ENCODE measurements around the gene DAGLA. TPM values are rescaled to one million over a fixed set of nuclear protein-coding genes. Genes with fewer than 3 reads are reported as not detected.

The DAGLA gene
- total RNA-seq, 2 donors from 2014 or later = 4.1 to 5.0 TPM

DNA sequence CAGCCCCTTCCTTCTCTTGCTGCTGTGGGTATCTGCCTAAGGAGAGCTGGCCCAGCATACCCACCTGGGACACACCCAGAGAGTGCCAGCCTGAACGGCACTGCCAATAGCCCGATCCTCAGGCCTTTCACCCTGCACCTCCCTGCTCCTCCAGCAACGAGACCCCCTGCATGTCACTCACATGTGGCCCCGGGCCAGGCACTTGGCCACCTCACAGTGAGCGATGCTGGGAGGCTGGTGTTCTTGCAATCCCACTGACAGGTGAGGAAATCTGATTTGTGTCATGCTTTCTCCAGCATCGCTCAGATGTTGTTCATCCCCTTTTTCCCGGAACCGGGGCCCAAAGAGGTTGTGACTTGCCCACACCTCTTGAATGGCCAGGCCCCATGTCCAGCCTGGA is 20.5 kb downstream of the DAGLA start:
- DNase-seq (no peak), ATAC-seq (no peak)
- intact Hi-C loops (cut with DNase I) = no loop called here

DNA sequence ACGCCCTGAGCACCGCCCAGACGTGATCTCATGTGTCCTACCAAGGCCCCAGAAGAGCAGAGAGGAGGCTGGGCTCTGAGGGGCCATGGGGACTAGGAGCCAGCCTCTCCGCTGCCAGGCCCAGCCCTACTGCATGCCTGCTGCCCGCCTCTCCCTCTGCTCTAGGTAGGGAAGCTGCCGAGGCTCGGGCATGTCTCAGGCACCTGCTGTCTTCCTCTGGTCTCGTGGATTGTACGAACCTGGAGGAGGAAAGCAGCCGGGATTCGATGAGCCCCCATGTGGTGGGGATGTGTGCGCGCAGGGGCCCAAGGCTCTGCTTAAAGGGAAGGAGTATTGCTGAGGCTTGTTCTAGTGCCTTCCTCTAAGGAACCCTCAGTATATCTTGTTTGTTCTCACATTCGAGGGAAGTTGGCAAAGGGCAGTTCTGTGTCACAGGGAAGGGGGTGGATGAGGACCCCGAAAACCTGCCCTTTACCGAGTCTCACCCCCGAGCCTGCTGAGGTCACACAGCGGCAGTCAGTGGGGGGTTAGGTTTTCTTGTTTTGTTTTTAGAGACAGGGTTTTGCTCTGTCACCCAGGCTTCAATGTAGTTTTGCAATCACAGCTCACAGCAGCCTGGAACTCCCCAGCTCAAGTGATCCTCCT is 21.2 kb downstream of the DAGLA start:
- no peak for DNase-seq

DNA sequence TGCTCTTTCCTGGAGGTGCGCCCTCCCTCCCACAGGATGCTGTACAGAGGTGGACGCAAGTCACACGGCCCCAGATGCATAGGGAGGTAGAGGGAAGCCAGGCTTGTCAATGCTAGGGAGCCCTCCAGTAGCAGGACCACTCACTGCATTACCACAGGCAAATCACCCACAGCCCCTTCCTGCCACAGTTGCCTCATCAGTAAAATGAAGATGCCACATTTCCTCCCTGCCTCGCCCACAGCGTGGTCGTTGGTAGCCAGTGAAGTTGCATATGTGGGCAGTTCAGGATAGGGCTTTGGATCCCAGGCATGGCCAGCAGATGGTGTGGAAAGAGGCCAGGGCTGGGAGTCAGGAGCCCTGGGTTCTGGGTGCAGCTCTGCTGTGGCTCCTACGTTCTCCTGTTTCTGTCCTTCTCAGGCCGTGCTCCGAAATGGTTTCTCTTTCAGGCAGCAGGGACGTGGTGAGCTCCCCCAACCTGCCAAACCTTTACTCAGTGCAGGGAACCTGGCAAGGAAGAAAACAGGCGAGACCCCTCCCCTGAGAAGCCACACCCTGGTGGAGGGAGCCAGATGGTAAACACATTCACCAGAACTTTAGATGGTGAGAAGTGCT is 22.6 kb downstream of the DAGLA start:
- DNase-seq = no peak
- intact Hi-C loops (cut with DNase I) = no loop called here

More for the DNA sequence above, 21.2 kb downstream of the DAGLA start:
- intact Hi-C loops (cut with DNase I) = no loop called here
- peak in 1 of 2 donors; percentile 5 for ATAC-seq

DNA sequence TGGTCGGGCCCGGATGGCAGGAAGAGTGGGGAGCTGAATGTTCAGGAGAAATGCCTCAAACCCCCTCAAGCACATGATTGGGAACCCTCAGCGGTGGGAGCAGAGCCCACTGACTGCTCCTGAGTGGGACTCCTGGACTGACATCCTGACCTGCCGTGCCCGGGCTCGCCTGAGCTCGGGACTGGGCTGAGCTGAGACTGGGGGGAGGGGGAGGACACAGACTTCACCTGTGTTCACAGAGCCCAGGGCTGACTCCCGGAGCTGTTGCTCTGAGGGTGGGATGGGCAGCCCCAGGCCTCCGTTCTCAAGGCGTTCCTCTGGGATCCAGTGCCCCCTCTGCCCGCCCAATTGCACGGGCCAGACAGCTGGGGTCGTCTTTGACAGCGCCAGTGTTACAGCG is 24.6 kb downstream of the DAGLA start:
- DNase-seq = no peak

More for the DNA sequence above, 22.6 kb downstream of the DAGLA start:
- ATAC-seq = no peak

DNA sequence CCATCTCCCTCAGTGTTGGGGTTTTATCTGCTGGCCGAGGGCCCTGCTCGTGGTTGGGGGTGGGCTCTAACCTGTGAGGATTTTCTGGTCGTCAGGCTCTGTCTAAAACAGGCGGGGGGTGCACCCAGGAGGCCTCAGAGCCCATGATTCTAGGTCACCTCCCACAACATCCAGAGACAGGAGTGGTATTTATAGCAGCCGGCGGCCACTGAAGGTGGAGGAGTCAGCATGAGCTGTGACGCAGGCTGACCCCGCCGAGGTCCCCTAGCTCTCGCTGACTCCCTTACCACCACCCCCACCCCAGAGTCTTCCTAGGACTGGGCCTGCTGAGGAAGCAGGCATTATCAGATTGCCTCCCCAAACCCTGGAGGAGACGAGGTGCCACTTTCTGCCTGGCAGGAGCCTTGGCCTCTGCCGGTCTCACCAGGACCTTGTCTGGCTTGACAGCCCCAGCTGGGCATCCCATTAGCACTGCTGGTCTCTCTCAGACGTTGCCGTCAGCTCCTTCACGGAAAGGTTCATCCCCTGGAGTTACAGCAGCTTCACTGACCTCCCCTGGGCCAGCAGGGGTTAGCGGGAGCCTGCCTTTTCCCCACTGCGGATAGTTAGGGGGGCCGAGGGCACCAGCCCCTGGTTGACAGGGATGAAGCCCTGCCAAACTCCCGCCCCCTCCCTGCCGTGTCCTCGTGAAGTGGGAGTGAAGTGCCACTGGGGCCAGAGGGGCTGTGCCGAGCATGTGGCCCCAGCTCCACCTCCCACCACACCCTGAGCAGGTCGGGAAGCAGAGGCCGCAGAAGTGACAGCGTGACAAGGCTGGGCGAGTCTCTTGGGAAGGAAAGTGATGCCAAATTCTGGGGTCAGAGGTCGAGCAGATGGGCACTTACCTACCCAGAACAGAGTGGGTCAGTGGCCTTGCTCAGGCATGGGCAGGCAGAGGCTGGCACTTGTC is 26.5 kb downstream of the DAGLA start:
- intact Hi-C loops (cut with DNase I) = no loop called here
- peak; percentile 68 to 69 for ATAC-seq
- DNase-seq = no peak

More for the DNA sequence above, 24.6 kb downstream of the DAGLA start:
- no peak for ATAC-seq
- intact Hi-C loops (cut with DNase I) = no loop called here

DNA sequence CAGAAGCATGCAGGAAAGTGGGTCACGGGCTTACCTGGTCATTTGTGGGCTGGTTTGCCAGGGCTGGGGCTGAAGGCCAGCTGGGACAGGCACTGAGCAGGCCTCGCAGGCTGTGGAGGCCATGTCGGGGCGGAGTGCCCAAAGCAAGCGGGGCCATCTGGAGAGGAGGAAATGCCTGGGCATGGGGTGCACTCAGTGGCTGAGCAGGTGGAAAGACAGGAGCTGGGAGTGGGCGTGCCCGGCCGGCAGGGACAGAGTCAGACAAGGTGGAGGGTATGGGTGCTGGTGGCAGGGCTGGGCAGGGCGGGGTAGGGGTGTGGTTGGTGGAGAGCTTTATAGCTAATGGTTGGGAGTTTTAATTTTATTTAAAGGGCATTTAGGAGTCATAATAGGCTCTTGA is 27.4 kb downstream of the DAGLA start:
- intact Hi-C loops (cut with DNase I) = no loop called here
- DNase-seq (no peak), ATAC-seq (no peak)

DNA sequence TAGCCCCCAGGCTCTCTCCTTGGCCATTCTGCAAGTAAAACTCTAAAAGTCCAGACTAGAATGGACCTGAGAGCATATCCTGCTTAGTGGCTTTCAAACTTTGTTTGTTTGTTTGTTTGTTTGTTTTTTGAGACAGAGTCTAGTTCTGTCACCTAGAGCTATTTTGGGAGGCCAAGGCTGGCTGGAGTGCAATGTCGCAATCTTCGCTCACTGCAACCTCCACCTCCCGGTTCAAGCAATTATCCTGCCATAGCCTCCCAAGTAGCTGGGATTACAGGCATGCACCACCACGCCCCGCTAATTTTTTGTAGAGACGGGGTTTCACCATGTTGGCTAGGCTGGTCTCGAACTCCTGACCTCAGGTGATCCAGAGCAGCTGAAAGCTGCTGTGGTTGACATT is 28.9 kb downstream of the DAGLA start:
- DNase-seq (no peak), ATAC-seq (no peak)
- intact Hi-C loops (cut with DNase I) = no loop called here

DNA sequence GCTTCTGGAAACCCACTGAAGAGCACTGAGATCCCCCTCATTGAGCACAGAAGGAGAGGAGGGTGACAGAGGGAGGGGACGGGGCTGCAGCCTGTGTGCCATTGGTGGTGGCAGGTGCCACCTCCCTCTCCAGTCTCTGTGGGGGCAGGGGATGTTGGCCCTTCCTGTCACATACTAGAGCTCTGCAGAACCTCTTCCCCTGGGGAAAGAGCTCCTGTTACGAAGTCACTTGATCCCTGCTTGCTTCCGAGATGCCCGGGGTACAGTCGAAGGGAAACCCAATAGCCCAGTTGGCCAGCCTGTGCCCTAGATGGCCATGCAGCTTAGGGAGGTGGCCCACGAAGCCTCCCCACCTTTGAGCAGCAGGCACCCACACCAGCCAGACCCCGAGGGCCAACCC is 29.4 kb downstream of the DAGLA start:
- DNase-seq (no peak), ATAC-seq (no peak)
- intact Hi-C loops (cut with DNase I) = no loop called here

DNA sequence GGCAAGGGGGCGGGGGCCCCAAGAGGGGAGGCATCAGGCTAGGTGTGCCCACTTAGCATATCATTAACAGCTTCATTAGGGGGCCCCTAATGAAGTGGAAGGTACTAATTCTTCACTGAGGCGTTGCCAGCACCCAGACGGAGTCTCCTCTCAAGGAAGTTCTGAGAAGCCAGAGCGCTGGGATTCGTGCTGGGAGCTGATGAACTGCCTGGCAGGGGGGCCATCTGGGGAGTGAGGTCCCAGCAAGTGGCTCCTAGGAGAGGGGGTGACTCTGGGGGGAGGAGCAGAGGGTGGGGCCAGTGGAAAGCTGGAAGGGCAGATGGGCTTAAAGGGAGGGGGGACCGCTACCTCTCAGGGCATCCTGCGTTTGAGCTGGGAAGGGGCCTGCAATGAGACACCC is 29.8 kb downstream of the DAGLA start:
- ATAC-seq = no peak
- intact Hi-C loops (cut with DNase I) = no loop called here

DNA sequence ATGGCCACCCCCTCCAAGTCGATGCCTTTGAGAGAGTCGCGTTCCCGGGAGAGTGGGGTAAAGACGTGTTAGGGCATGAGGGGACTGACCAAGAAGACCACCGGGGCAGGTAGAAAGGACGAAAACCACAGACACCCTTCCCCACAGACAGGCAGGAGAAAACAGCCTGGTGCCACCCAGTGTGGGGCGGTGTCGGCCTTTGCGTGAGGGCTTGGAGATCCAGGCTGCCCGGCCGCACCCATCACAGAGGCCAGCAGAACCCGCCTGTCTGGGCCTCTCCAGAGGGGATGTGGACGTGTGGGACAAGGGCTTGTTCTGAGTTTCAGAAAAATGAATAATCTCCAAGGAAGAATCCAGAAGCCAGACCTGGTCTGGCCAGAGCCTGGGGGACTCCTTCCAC is 30.8 kb downstream of the DAGLA start:
- ATAC-seq (no peak), DNase-seq (no peak)
- intact Hi-C loops (cut with DNase I) = no loop called here

More for the DNA sequence above, 29.8 kb downstream of the DAGLA start:
- no peak for DNase-seq

DNA sequence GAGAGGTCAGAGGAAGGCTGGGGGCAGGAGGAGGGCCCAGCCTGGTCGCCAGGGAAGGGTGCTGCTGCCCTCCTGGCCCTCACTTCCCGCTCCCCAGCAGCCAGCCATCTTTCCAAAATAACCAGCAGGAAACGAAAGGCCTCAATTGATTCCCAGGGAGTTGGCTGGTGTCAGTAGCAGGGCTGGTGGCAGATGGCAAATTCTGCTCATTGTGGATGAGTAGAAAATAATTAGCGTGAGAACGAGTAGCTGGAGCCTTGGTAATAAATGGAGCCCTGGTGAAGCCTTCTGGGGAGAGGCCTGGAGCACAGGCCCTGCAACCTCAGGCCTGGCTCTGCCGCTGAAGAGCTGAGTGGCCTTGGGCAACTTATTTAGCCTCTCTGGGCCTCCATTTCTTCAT is 31.3 kb downstream of the DAGLA start:
- DNase-seq (no peak), ATAC-seq (no peak)
- intact Hi-C loops (cut with DNase I) = no loop called here

DNA sequence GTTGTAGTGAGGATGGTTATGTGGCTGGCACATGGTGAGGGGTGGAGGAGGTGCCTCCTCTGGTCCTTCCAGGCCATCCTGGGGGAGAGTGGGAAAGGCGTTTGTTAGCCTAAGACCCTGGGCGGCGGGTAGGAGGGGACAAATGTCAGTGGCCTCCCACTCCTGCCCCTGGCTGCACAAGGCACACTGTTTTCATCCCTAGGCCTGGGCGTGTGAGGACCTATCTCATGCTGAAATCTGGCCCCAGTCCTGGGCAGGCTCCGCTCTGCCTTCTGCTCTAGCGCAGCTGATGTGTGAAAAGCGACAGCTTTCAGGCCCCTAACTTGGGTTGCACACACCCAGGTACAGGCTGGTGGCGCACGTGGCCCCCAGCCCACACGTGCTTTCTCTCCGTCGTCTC is 32.1 kb downstream of the DAGLA start:
- DNase-seq = no peak
- intact Hi-C loops (cut with DNase I) = no loop called here
- ATAC-seq = no peak

DNA sequence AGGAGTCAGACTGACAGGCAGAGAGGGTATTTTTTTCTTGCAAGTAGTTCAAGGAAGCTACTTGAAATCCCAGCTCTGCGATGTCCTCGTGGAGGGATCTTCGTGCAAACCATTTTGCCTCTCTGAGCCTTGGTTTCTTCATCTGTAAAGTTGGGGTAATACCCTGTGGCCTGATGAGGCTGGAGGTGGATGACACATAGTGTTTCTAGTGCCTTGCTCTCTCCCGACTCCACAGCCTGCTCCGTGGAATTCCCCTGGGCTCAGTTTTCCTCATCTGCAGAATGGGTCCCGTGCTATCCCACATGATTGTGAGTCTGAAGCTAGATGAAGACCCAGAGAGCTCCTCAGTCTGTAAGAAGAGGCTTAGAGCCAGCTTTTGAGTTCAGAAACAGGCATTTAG is 32.7 kb downstream of the DAGLA start:
- no peak for DNase-seq
- ATAC-seq = no peak
- intact Hi-C loops (cut with DNase I) = no loop called here

DNA sequence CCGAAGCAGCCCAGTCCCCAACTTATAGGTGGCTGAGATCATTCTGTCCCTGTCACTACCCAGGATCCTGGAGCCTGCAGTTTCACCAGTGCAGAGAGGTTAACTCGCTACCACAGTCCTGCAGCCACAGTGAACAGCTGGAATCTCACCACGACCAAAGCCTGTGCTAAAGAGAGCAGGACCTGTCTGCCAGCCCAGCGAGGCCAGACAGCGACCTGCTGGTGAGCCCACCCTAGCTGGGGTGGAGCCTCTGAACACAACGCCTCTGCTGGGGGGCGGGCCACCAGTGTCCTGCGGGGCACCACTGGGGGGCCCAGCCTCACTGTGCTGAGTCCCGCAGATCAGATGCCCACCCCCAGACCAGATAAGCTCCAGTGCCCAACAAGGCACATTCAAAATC is 33.3 kb downstream of the DAGLA start:
- ATAC-seq (no peak), DNase-seq (no peak)
- intact Hi-C loops (cut with DNase I) = no loop called here

DNA sequence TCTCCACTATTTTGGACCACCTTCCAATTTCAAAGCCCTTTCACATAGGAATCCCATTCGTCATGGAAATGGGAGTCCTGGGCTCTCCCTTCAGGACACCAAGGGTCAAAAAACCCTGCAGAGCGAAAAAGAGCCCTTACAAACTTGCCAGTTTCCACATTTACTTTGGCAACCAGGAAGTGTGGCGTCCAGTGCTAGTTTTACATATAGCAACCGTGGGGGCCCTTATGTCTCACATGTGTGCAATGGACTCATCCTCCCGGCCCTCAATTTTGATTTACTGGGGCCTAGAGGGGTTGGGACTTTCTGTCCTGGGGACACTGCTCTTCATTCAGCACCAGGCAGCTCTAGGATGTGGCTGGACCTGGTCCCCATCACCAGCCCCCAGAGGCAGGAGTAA is 33.7 kb downstream of the DAGLA start:
- DNase-seq = no peak
- no peak for ATAC-seq

DNA sequence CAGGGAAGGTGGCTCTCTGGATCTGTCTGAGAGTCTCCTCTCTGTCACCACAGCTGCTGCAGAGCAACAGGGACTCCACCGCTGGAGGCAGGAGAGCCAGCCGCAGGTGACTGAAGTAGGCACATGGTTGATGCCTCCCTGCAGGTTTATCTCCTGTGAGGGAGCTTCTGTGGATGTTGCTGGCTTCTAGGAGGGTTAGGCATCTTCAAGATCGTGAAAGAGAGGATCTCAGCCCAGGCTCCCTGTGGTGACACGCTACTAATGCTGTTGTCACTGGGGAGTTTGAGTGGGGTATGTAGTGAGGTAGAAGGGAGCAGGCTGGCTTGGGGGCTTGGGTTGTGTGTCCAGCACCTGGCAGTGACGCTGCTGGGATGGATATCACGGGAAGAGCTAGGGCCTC is 34.1 kb downstream of the DAGLA start:
- no peak for ATAC-seq
- no peak for DNase-seq
- intact Hi-C loops (cut with DNase I) = no loop called here

More for the DNA sequence above, 33.7 kb downstream of the DAGLA start:
- intact Hi-C loops (cut with DNase I) = no loop called here

DNA sequence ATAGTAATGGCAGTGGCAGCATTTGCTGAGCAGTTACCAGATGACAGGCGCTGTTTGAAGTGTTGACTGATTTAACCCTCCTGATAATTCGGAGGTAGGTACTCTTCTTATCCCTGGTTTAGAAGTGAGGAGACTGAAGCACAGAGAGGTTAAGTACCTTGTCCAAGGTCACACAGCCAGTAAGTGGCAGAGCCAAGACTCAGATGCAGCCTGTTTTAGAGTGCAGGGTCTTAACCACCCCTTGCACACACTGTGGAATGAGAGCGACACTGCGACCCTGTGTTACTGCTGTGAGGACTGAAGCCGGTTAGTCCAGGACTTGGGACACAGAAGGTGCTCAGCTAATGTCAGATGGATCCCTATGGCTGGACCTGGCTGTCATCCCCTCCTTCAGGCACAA is 34.7 kb downstream of the DAGLA start:
- ATAC-seq (no peak), DNase-seq (no peak)
- intact Hi-C loops (cut with DNase I) = no loop called here

DNA sequence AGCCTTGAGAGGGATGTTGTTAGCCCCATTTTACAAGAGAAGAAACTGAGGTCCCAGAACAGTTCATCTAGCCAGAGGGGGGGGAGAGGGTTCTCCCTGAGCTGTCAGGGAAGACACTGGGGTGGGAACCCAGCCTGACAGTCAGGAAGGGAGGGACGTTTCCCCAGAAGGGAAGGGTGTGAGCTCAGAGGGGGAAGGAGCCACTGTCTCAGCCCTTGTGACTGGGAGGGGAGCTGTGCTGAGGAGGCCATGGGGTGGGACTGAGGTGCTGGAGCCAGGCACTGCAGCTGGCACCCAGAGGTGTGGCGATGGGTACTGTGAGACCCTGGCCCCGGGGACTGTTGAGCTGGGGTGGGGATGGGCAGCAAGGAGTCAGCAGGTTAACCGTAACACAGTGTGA is 35.7 kb downstream of the DAGLA start:
- DNase-seq (no peak), ATAC-seq (no peak)
- intact Hi-C loops (cut with DNase I) = no loop called here

DNA sequence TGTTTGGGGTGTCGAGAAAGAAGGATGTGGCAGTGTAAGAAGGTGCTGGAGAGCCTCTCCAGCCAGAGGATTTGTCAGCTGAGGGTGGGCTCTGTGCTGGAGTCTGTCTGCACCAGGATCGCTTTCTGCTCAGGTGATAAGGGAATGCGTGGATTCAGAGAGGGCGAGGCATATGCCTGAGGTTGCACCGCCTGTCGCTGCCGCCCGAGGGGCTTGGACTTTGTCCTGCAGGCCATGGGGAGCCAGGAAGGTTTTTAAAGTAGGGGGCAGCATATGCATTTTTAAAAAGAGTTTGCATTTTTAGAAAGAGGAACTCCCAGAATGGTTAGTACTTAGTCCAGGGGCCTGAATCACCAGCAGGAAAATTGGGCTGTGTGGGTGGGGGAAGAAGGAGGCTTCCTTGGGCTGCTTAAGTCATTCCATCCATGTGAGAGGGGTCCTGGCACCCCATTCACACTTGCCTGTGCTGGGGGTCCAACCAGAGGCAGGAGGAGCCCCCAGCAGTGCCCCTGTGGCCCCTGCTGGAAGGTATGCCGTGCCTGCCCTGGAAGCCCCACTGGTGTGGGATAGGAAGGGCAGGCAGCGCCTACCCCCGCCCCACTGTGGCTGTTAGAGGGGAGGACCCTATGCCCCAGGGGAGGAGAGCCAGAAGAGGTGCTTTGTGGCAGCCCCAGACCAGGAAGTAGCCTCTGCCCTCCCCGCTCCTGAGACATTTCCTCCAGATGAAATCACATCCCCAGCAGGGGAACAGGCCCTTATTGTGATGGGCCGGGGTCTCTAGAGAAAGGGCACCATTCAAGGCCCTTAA is 36.5 kb downstream of the DAGLA start:
- no peak for ATAC-seq
- no peak for DNase-seq
- intact Hi-C loops (cut with DNase I) = no loop called here

Data from left cardiac atrium (tissue), 4 donors.